Panc1 (cell line): Measurements from ENCODE around the gene PAX3. TPM values are rescaled to one million over a fixed set of nuclear protein-coding genes. Genes with fewer than 3 reads are reported as not detected.

Source experiments
- ATAC-seq: fragments of 200-7000 bp; cut with Tn5 transposase; 2 replicates; pipeline ENCODE4 v1.9.1; 2020; ENCODE audit warnings: mild to moderate bottlenecking, moderate library complexity
- BruUV-seq: library from RNA; stranded (reverse); fragments of 400-500 nt; replicated peaks from 2 replicates; lab custom pipeline; 2021; lab: Mats Ljungman, UMichigan
- CTCF ChIA-PET: fragments of 300-600 bp; sonication (Branson Sonifier 250); formaldehyde crosslinking; loops from one replicate; lab custom pipeline; 2022; ENCODE audit warnings: antibody characterized with exemption; lab: Charles Lee
- POLR2A ChIA-PET: fragments of 300-600 bp; sonication (Branson Sonifier 250); formaldehyde crosslinking; loops from one replicate; lab custom pipeline; 2022; ENCODE audit warnings: antibody characterized with exemption; lab: Charles Lee
- DNase-seq: peaks from one replicate; pipeline ENCODE4 v3.0.0-alpha.2; 2010; ENCODE audit warnings: low read depth, low spot score
- H3K27ac ChIP-seq: 2 replicates; pipeline ENCODE4 v1.5.1; 2011; ENCODE audit warnings: mild to moderate bottlenecking, low read length, inconsistent platforms
- H3K27me3 ChIP-seq: fragments of 200-500 bp; sonication (Bioruptor generic); 2 replicates; pipeline ENCODE4 v1.6.0; 2014; ENCODE audit warnings: low read length, inconsistent platforms; ENCODE audit not compliant: control insufficient read depth, insufficient read depth
- H3K36me3 ChIP-seq: fragments of 200-500 bp; sonication (Bioruptor generic); 2 replicates; pipeline ENCODE4 v1.5.1; 2014; ENCODE audit warnings: inconsistent platforms, mild to moderate bottlenecking, low read length, moderate library complexity; ENCODE audit not compliant: control insufficient read depth, insufficient read depth
- H3K4me1 ChIP-seq: 2 replicates; pipeline ENCODE4 v1.5.1; 2011; ENCODE audit warnings: inconsistent platforms, mild to moderate bottlenecking, low read length, moderate library complexity; ENCODE audit not compliant: control insufficient read depth, insufficient read depth
- H3K4me3 ChIP-seq, 2 experiments: 2 replicates each; pipeline ENCODE4 v1.5.1; 2011 to 2012; ENCODE audit warnings: low read depth in 2 of 2, low read length in 2 of 2, mild to moderate bottlenecking in 2 of 2, inconsistent platforms in 1 of 2, moderate library complexity in 1 of 2
- H3K9me3 ChIP-seq: fragments of 200-500 bp; sonication (Bioruptor generic); 2 replicates; pipeline ENCODE4 v1.5.1; 2014; ENCODE audit warnings: low read depth, mild to moderate bottlenecking, inconsistent platforms, low read length, moderate library complexity; ENCODE audit not compliant: control insufficient read depth, insufficient read depth
- CTCF ChIP-seq: fragments of 450-650 bp; IDR thresholded peaks from 2 replicates; pipeline ENCODE4 v1.5.1; 2017; ENCODE audit warnings: mild to moderate bottlenecking
- POLR2AphosphoS5 ChIP-seq: IDR thresholded peaks from 2 replicates; pipeline ENCODE4 v1.6.1; 2012; ENCODE audit warnings: mild to moderate bottlenecking, low read depth, low read length, moderate library complexity
- REST ChIP-seq, 2 experiments: IDR thresholded peaks; 2 replicates each; pipeline ENCODE4 v1.6.1; 2011 to 2012; ENCODE audit warnings: low read depth in 2 of 2, control low read depth in 1 of 2, low read length in 1 of 2, mild to moderate bottlenecking in 1 of 2, moderate library complexity in 1 of 2; ENCODE audit not compliant: insufficient read depth in 1 of 2
- SIN3A ChIP-seq: IDR thresholded peaks from 2 replicates; pipeline ENCODE4 v1.6.1; 2012; ENCODE audit warnings: low read depth, mild to moderate bottlenecking, low read length, moderate library complexity, borderline replicate concordance; ENCODE audit not compliant: insufficient read depth
- TCF7L2 ChIP-seq: IDR thresholded peaks from 2 replicates; pipeline ENCODE4 v1.6.1; 2011; ENCODE audit warnings: mild to moderate bottlenecking, low read depth, low read length, inconsistent platforms
- in situ Hi-C: cut with HindIII; loops from 2 replicates; pipeline ENCODE4 v1.10.0; 2016; ENCODE audit warnings: low sequenced_read_pairs, low pct_unique_long_range_greater_than_20kb
- intact Hi-C: fragments of 100-400 bp; cut with micrococcal nuclease; formaldehyde crosslinking; loops from one replicate; pipeline ENCODE4 v1.10.0; 2022; ENCODE audit not compliant: unreplicated experiment
- total RNA-seq: library from RNA; stranded (reverse); gene quantifications from one replicate; pipeline ENCODE4 v1.2.1, GENCODE V29; 2021; ENCODE audit not compliant: unreplicated experiment

PAX3 gene
- total RNA-seq, 1 experiment from 2014 or later: not detected

- in situ Hi-C loops: no loop called here
- BruUV-seq: no TSS peak
Measured at GRCh38 chr2:222257645-222258044, 41.2 kb downstream of the PAX3 start.

GRCh38 chr2:222256250-222256649, 42.5 kb downstream of the PAX3 start:
- ATAC-seq (no peak), DNase-seq (no peak)
- no peaks in the 10 kb centered on the region for H3K4me1 ChIP-seq
- no peak overlapping the region for H3K27ac ChIP-seq
- in situ Hi-C loops: no loop called here
- no peaks in the 10 kb centered on the region for H3K36me3 ChIP-seq
- H3K4me3 ChIP-seq: no peak overlapping the region
- intact Hi-C loops: no loop called here
- H3K9me3 ChIP-seq: no peaks in the 10 kb centered on the region
- CTCF ChIA-PET: no interaction called here
- POLR2A ChIA-PET: no interaction called here
- BruUV-seq: no TSS peak
- TF ChIP-seq POLR2AphosphoS5 (no peak), REST (IDR thresholded peaks at IDR 0.05; ENCODE audit: insufficient read depth in 1 of 2, low read depth in 2 of 2, low read length in 1 of 2) (no peak), SIN3A (no peak), CTCF (no peak), TCF7L2 (no peak)
- H3K27me3 ChIP-seq: no peaks in the 10 kb centered on the region

More at GRCh38 chr2:222257645-222258044, 41.2 kb downstream of the PAX3 start:
- ChIA-PET CTCF (no interaction called here), POLR2A (no interaction called here)
- TF ChIP-seq TCF7L2 (no peak), SIN3A (no peak), REST (IDR thresholded peaks at IDR 0.05; ENCODE audit: insufficient read depth in 1 of 2, low read depth in 2 of 2, low read length in 1 of 2) (no peak), CTCF (no peak), POLR2AphosphoS5 (no peak)
- Histone ChIP-seq H3K4me3 (no peak overlapping the region), H3K9me3 (no peaks in the 10 kb centered on the region), H3K36me3 (no peaks in the 10 kb centered on the region), H3K27ac (no peak overlapping the region), H3K27me3 (no peaks in the 10 kb centered on the region), H3K4me1 (no peaks in the 10 kb centered on the region)
- intact Hi-C loops: no loop called here
- no peak for DNase-seq
- no peak for ATAC-seq
